ENCODE data around the gene UNC80.

UNC80 gene

GRCh38 chr2:209870067-209870466, 98.4 kb downstream of the UNC80 start:
- DNase-seq (ENCODE audit: low spot score) = no peak
- TF ChIP-seq CTCF (IDR thresholded peaks at IDR 0.05; ENCODE audit: extremely low read depth, missing control alignments) = no peak

GRCh38 chr2:209872675-209873074, 101.0 kb downstream of the UNC80 start:
- DNase-seq (ENCODE audit: low spot score) = no peak

GRCh38 chr2:209875270-209875669, 103.6 kb downstream of the UNC80 start:
- no peak for TF ChIP-seq CTCF (IDR thresholded peaks at IDR 0.05; ENCODE audit: extremely low read depth, missing control alignments)
- no peak for DNase-seq (ENCODE audit: low spot score)

More at GRCh38 chr2:209872675-209873074, 101.0 kb downstream of the UNC80 start:
- TF ChIP-seq CTCF (IDR thresholded peaks at IDR 0.05; ENCODE audit: extremely low read depth, missing control alignments) = no peak

- DNase-seq (ENCODE audit: low spot score) = no peak
- no peak for TF ChIP-seq CTCF (IDR thresholded peaks at IDR 0.05; ENCODE audit: extremely low read depth, missing control alignments)
These were observed 104.6 kb downstream of the UNC80 start for GRCh38 chr2:209876211-209876610.

GRCh38 chr2:209878701-209879100, 107.1 kb downstream of the UNC80 start:
- TF ChIP-seq CTCF (IDR thresholded peaks at IDR 0.05; ENCODE audit: extremely low read depth, missing control alignments) = no peak
- DNase-seq (ENCODE audit: low spot score) = no peak

GRCh38 chr2:209900638-209901037, 129.0 kb downstream of the UNC80 start:
- TF ChIP-seq CTCF (IDR thresholded peaks at IDR 0.05; ENCODE audit: extremely low read depth, missing control alignments) = no peak
- no peak for DNase-seq (ENCODE audit: low spot score)

- DNase-seq (ENCODE audit: low spot score) = no peak
These were observed 129.5 kb downstream of the UNC80 start for GRCh38 chr2:209901172-209901571.

More at GRCh38 chr2:209901172-209901571, 129.5 kb downstream of the UNC80 start:
- TF ChIP-seq CTCF (IDR thresholded peaks at IDR 0.05; ENCODE audit: extremely low read depth, missing control alignments) = no peak
